ENCODE measurements around the gene STAB2. TPM values are rescaled to one million over a fixed set of nuclear protein-coding genes. Genes with fewer than 3 reads are reported as not detected.

The STAB2 gene
- polyA plus RNA-seq, 1 donor = 6.6 TPM

DNA sequence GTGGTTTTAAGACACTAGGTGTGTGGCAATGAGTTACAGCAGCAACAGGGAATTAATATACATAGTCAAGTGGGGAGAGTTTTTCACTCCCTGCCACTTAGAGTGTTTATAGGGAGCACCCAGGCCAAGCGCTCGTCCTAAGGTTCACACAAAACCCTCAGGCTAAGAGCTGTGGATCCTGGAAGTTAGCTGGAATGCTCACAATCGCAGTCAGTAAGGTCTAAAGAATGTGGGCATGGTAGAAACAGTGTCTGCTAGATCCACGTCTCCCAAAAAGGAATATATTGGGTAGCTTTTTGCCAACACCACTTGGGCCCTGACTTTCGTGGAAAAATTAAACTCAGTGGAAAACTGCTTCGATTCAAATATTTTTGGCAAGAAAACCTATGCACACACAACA is 36.6 kb downstream of the STAB2 start:
- Histone ChIP-seq H3K36me3 (ENCODE audit: control insufficient read depth, insufficient read depth, low read length) (no peaks in the 10 kb centered on the region), H3K4me1 (ENCODE audit: control insufficient read depth, insufficient read depth, low read length) (no peaks in the 10 kb centered on the region), H3K27ac (ENCODE audit: low read length) (no peak overlapping the region), H3K9me3 (ENCODE audit: control insufficient read depth, low read depth, low read length) (no peaks in the 10 kb centered on the region), H3K4me3 (ENCODE audit: low read length) (no peak overlapping the region), H3K27me3 (ENCODE audit: control insufficient read depth, insufficient read depth, low read length) (no peaks in the 10 kb centered on the region)
- no CpG with 5 or more reads among the region's 6 CpGs for WGBS (ENCODE audit: insufficient coverage, low lambda C conversion rate)
- no peak for DNase-seq

DNA sequence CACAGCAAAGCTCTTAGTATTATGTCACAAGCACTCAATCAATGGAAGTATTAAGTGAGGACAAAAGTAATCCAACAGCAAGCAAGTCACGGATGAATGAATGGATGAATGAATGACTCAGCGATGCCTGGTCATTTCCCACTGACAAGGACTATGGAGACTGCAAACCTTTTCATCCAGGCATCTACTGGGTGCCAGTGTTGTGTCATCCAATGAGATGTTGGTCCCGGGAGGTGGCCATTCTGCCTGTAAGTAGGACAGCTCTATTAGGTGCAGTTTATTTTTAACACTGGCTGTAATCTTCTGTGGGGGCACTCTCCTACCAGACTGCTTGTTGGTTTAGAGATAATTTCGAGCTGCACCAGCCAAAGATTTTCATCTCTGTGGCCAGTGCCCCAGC is 39.4 kb downstream of the STAB2 start:
- no peak overlapping the region for H3K27ac ChIP-seq (ENCODE audit: low read length)
- H3K36me3 ChIP-seq (ENCODE audit: control insufficient read depth, insufficient read depth, low read length) = no peaks in the 10 kb centered on the region
- peak; percentile 37 to 67 for DNase-seq
- no peaks in the 10 kb centered on the region for H3K9me3 ChIP-seq (ENCODE audit: control insufficient read depth, low read depth, low read length)
- no peaks in the 10 kb centered on the region for H3K4me1 ChIP-seq (ENCODE audit: control insufficient read depth, insufficient read depth, low read length)
- H3K4me3 ChIP-seq (ENCODE audit: low read length) = no peak overlapping the region
- WGBS (ENCODE audit: insufficient coverage, low lambda C conversion rate) = 80% methylated on average over 1 of the region's 4 CpGs
- H3K27me3 ChIP-seq (ENCODE audit: control insufficient read depth, insufficient read depth, low read length) = no peaks in the 10 kb centered on the region

DNA sequence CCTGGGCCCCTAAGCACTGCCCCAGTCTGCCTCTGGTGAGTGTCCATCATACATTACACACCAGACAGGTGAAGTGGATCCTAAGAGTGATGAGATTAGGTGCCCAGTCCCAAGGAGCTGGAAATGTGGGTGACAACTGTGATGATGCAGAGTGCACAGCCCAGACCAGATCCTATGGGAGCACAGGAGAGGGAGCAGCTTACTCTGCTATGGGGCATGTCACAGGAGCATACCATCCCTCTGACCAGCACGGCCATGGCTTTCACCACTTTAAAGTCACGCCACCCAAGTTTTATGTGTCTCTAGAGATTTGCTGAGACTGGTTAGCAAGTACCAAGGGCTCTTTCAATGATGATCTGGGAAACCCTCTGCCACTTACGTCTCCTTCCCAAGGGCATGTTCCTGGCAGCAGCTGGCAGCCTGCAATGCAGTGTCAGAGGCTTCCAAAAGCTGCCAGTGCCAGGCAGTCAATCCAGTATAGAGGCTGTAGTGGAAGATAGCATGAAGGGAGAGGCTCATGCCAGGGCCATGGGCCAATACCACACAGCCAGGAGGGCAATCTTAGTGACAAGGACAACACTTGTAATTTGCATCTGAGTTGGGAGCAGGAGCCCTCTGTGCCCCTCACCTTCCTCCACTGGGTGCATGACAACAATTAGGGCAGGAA is 40.2 kb downstream of the STAB2 start:
- H3K27ac ChIP-seq (ENCODE audit: low read length) = no peak overlapping the region
- H3K4me3 ChIP-seq (ENCODE audit: low read length) = no peak overlapping the region
- H3K36me3 ChIP-seq (ENCODE audit: control insufficient read depth, insufficient read depth, low read length) = no peaks in the 10 kb centered on the region
- no peaks in the 10 kb centered on the region for H3K27me3 ChIP-seq (ENCODE audit: control insufficient read depth, insufficient read depth, low read length)
- DNase-seq = no peak
- no peaks in the 10 kb centered on the region for H3K4me1 ChIP-seq (ENCODE audit: control insufficient read depth, insufficient read depth, low read length)
- WGBS (ENCODE audit: insufficient coverage, low lambda C conversion rate) = no CpG with 5 or more reads among the region's 3 CpGs
- H3K9me3 ChIP-seq (ENCODE audit: control insufficient read depth, low read depth, low read length) = peaks cover under 1% of the 10 kb centered on the region

DNA sequence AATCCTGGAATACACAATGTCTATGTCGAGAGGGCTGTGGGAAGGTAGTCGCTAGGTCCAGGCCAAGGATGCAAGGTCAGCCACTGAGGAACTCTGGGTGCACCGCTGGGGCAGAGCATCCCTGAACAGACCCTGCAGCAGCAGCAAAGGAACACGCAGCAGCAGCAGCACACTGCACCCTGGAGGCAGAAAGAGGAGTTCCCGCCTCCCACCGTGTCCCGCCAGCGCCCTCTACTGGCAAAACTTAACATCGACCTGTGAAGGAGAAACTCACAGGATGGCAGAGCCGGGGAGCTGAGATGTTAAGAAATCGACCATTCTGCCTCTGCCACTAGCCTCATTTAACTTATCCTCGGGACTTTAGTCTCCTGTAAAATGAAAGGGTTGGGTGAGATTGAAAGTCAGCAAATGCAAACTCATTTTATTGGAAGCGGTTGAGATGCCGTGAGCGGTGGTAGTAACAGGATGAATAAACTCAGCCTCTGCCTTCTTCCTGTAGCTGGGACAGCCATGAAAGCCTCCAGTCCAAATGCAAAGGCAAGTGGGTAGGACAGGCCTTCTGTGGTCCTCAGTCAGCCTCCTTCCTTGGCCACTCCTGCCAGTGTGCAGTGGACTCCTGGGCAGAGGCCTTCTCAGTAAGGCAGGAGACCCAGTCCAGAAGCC is 45.6 kb downstream of the STAB2 start:
- DNase-seq = peak in 1 of 2 donors; percentile 16
- Histone ChIP-seq H3K36me3 (ENCODE audit: control insufficient read depth, insufficient read depth, low read length) (no peaks in the 10 kb centered on the region), H3K4me3 (ENCODE audit: low read length) (no peak overlapping the region), H3K9me3 (ENCODE audit: control insufficient read depth, low read depth, low read length) (peaks cover 7% of the 10 kb centered on the region), H3K4me1 (ENCODE audit: control insufficient read depth, insufficient read depth, low read length) (no peaks in the 10 kb centered on the region), H3K27me3 (ENCODE audit: control insufficient read depth, insufficient read depth, low read length) (no peaks in the 10 kb centered on the region), H3K27ac (ENCODE audit: low read length) (no peak overlapping the region)
- no CpG with 5 or more reads among the region's 15 CpGs for WGBS (ENCODE audit: insufficient coverage, low lambda C conversion rate)

- no peaks in the 10 kb centered on the region for H3K36me3 ChIP-seq (ENCODE audit: control insufficient read depth, insufficient read depth, low read length)
- no CpG with 5 or more reads among the region's 4 CpGs for WGBS (ENCODE audit: insufficient coverage, low lambda C conversion rate)
- no peak for DNase-seq
- no peak overlapping the region for H3K27ac ChIP-seq (ENCODE audit: low read length)
- H3K27me3 ChIP-seq (ENCODE audit: control insufficient read depth, insufficient read depth, low read length) = no peaks in the 10 kb centered on the region
- peaks cover 7% of the 10 kb centered on the region for H3K9me3 ChIP-seq (ENCODE audit: control insufficient read depth, low read depth, low read length)
- no peak overlapping the region for H3K4me3 ChIP-seq (ENCODE audit: low read length)
- no peaks in the 10 kb centered on the region for H3K4me1 ChIP-seq (ENCODE audit: control insufficient read depth, insufficient read depth, low read length)
Measured at GRCh38 chr12:103634732-103635131, 47.7 kb downstream of the STAB2 start.

DNA sequence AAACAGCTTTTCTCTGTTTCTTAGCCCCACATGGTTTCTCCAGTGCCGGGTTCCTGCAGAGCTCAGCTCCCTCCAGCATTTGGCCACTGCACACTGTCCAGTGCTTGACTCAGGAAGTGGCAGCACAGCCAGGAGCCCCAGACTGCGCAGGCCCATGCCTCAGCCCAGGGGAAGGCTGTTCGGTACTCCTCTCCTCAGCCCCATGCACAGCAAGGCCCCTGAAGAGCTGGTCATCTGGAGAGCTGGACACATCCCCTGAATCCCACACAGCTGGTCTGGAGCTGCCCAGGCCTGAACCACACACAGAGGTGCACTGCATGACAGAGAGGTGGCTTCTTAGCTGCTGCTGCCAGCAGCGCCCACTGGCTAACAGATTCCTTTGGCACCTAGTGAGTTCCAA is 48.3 kb downstream of the STAB2 start:
- Histone ChIP-seq H3K27me3 (ENCODE audit: control insufficient read depth, insufficient read depth, low read length) (no peaks in the 10 kb centered on the region), H3K4me1 (ENCODE audit: control insufficient read depth, insufficient read depth, low read length) (no peaks in the 10 kb centered on the region), H3K27ac (ENCODE audit: low read length) (no peak overlapping the region), H3K4me3 (ENCODE audit: low read length) (no peak overlapping the region), H3K36me3 (ENCODE audit: control insufficient read depth, insufficient read depth, low read length) (no peaks in the 10 kb centered on the region), H3K9me3 (ENCODE audit: control insufficient read depth, low read depth, low read length) (peaks cover 7% of the 10 kb centered on the region)
- no CpG with 5 or more reads among the region's 4 CpGs for WGBS (ENCODE audit: insufficient coverage, low lambda C conversion rate)
- DNase-seq = no peak

DNA sequence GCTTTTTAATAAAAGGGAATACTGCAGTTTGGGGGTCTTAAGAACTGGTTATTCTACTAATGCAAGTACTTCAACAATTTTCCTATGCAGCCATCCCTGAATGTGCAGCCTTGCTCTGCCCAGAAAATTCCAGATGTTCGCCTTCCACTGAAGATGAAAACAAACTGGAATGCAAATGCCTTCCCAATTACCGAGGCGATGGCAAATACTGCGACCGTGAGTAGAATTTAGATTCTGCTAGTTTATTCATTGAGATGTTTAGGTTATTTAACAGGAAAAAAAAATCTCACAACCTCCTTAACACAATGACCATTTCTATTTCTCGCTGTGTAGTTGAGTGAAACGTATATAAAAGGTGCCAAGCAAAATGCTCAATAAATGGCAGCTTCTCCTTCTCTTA is 49.9 kb downstream of the STAB2 start:
- peaks cover 7% of the 10 kb centered on the region for H3K9me3 ChIP-seq (ENCODE audit: control insufficient read depth, low read depth, low read length)
- no peak for DNase-seq
- H3K4me3 ChIP-seq (ENCODE audit: low read length) = no peak overlapping the region
- no peaks in the 10 kb centered on the region for H3K4me1 ChIP-seq (ENCODE audit: control insufficient read depth, insufficient read depth, low read length)
- no peaks in the 10 kb centered on the region for H3K27me3 ChIP-seq (ENCODE audit: control insufficient read depth, insufficient read depth, low read length)
- no peak overlapping the region for H3K27ac ChIP-seq (ENCODE audit: low read length)
- H3K36me3 ChIP-seq (ENCODE audit: control insufficient read depth, insufficient read depth, low read length) = no peaks in the 10 kb centered on the region
- 73% methylated on average over 3 of the region's 7 CpGs for WGBS (ENCODE audit: insufficient coverage, low lambda C conversion rate)

DNA sequence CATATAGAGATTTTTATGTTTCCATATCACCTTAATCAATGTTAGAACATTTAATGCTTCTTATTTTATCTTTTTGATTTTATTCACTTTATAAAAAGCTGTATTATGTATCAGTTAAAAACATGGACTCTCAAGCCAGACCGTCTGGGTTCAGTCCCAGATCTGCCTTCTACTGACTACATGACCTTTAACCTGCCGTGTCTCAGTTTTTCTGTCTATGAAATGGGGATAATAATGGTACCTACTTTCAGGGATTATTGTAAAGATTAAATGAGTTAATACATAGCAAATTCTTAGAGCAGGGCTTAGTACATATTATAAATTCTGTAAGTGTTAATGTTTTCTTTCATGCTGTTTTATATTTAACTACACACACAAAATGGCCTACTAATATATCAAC is 50.4 kb downstream of the STAB2 start:
- Histone ChIP-seq H3K27ac (ENCODE audit: low read length) (no peak overlapping the region), H3K4me3 (ENCODE audit: low read length) (no peak overlapping the region), H3K36me3 (ENCODE audit: control insufficient read depth, insufficient read depth, low read length) (no peaks in the 10 kb centered on the region), H3K4me1 (ENCODE audit: control insufficient read depth, insufficient read depth, low read length) (no peaks in the 10 kb centered on the region), H3K9me3 (ENCODE audit: control insufficient read depth, low read depth, low read length) (peaks cover 5% of the 10 kb centered on the region), H3K27me3 (ENCODE audit: control insufficient read depth, insufficient read depth, low read length) (no peaks in the 10 kb centered on the region)
- DNase-seq = no peak
- no CpG with 5 or more reads among the region's 2 CpGs for WGBS (ENCODE audit: insufficient coverage, low lambda C conversion rate)

- no peaks in the 10 kb centered on the region for H3K36me3 ChIP-seq (ENCODE audit: control insufficient read depth, insufficient read depth, low read length)
Measured at GRCh38 chr12:103639983-103640382, 52.9 kb downstream of the STAB2 start.

GRCh38 chr12:103640410-103640809 is 53.3 kb downstream of the STAB2 start:
- H3K27me3 ChIP-seq (ENCODE audit: control insufficient read depth, insufficient read depth, low read length) = no peaks in the 10 kb centered on the region
- no peaks in the 10 kb centered on the region for H3K36me3 ChIP-seq (ENCODE audit: control insufficient read depth, insufficient read depth, low read length)
- no peak overlapping the region for H3K4me3 ChIP-seq (ENCODE audit: low read length)
- H3K27ac ChIP-seq (ENCODE audit: low read length) = no peak overlapping the region
- DNase-seq = no peak
- peaks cover 4% of the 10 kb centered on the region for H3K9me3 ChIP-seq (ENCODE audit: control insufficient read depth, low read depth, low read length)
- 0% methylated on average over 1 of the region's 1 CpG for WGBS (ENCODE audit: insufficient coverage, low lambda C conversion rate)
- H3K4me1 ChIP-seq (ENCODE audit: control insufficient read depth, insufficient read depth, low read length) = no peaks in the 10 kb centered on the region

More at GRCh38 chr12:103639983-103640382, 52.9 kb downstream of the STAB2 start:
- Histone ChIP-seq H3K4me1 (ENCODE audit: control insufficient read depth, insufficient read depth, low read length) (no peaks in the 10 kb centered on the region), H3K4me3 (ENCODE audit: low read length) (no peak overlapping the region), H3K27me3 (ENCODE audit: control insufficient read depth, insufficient read depth, low read length) (no peaks in the 10 kb centered on the region), H3K27ac (ENCODE audit: low read length) (no peak overlapping the region), H3K9me3 (ENCODE audit: control insufficient read depth, low read depth, low read length) (peaks cover 6% of the 10 kb centered on the region)
- no peak for DNase-seq
- WGBS (ENCODE audit: insufficient coverage, low lambda C conversion rate) = 100% methylated on average over 1 of the region's 6 CpGs

DNA sequence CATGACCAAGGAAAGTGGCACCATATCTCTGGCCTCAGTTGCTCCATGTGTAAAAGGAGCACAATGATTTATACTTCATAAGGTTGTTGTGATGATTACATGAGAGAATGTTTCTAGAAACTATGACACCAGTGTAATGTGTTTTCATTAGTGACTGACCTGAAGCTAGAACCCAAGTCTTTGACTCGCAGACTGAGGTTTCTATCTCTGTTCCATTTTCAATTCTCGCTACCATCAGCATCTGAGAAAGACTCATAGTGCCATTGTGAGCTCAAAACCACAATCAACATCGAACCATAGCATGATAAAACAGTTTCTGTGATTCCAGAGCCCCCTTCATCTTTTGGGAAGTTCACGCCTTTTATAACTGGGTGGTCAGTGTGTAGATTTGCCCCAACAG is 53.8 kb downstream of the STAB2 start:
- Histone ChIP-seq H3K27me3 (ENCODE audit: control insufficient read depth, insufficient read depth, low read length) (no peaks in the 10 kb centered on the region), H3K4me1 (ENCODE audit: control insufficient read depth, insufficient read depth, low read length) (no peaks in the 10 kb centered on the region), H3K36me3 (ENCODE audit: control insufficient read depth, insufficient read depth, low read length) (no peaks in the 10 kb centered on the region), H3K27ac (ENCODE audit: low read length) (no peak overlapping the region), H3K4me3 (ENCODE audit: low read length) (no peak overlapping the region), H3K9me3 (ENCODE audit: control insufficient read depth, low read depth, low read length) (peaks cover 3% of the 10 kb centered on the region)
- WGBS (ENCODE audit: insufficient coverage, low lambda C conversion rate) = 90% methylated on average over 2 of the region's 4 CpGs
- no peak for DNase-seq

Data from large intestine (tissue), 3 donors.